Activated CD8-positive, alpha-beta memory T cell treated with anti-CD3 and anti-CD28 coated beads for 4 hours (primary cell): ENCODE results near the gene BAAT.

ENCODE experiments used
- DNase-seq, 2 donors: peaks; one replicate each; pipeline ENCODE4 v3.0.0-alpha.2; 2020; ENCODE audit warnings: low read depth in 2 of 2

BAAT gene

GRCh38 chr9:101323129-101323528, 61.7 kb downstream of the BAAT start:
- no peak for DNase-seq

- no peak for DNase-seq
Observed at GRCh38 chr9:101317735-101318134, 67.1 kb downstream of the BAAT start.

DNA sequence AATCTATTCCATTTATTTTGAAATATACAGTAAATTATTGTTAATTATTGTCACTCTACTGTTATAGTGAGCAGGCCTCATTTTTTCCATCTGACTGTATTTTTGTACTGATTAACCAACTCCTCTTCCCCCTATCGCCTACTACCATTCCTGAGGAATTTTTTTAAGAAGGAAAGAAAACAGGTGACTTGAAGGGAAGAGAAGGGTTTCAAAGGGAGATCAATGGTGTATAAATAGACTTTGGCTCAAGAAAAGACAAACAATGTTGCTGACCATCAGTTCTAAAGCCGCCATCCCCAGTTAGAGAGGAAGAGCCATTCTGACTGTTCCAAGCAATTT, 69.7 kb downstream of the BAAT start:
- no peak for DNase-seq

DNA sequence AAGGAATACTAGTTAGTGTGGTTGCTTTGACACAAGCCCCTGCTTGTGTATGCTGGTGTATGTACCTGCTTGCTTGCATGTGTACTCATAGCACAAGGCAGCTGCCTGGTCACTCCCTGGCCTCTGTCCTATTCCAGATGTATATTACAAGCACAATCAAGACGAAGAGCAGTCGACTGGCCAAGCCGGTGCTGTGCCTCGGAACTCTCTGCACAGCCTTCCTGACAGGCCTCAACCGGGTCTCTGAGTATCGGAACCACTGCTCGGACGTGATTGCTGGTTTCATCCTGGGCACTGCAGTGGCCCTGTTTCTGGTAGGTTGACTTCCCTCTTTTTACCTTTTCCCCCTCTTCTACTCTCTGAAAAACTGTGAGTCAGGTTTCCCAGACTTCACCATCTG, 72.1 kb downstream of the BAAT start:
- no peak for DNase-seq

DNA sequence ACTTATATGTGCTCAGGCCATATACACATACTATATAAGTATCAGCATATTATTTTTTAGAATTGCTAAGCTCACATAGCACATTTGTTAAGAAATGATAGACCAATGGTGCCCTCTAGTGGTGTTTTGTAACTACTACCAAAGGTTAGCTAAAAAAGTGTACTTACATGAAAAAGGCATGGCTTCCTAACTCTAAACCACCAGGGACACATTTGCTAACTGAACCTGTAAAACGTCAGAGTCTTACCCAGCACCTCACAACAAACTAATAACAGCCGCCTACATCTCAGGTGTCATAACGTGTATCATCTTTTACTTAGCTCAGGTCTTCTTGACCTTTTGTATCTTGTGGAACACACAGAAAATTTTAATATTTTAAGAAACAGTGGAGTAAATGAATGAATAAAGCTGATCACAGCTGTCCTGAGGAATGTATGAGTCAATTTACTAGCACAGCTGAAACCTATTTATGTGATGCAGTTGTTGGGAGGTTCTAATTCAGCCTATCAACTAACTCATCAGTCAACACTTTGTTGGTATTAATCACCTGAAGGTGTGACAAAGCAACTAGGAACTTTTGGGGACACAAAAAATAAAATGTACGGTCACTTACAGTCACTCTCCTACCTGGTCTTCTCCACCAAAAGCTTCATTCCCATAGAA, 72.9 kb downstream of the BAAT start:
- no peak for DNase-seq

DNA sequence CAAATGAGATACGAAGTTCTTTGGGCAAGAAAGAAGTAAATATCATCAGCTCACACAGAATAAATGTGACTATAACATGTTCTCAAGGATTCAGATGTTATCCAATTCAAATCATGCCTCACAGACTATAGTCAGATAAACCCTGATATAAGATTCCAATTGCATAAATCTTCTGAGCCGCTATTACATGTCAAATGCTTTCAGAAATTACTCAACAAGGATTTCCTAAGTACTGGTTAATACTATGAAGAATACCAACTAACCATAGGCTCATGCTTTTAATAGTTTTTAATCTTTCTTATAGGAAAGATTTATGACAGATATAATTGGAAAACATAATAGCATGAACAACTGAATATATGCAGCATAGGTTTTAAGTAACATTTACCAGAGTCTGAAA, 73.6 kb downstream of the BAAT start:
- DNase-seq = no peak
